RPMI7951 (cell line): ENCODE data around the gene PDE6G. TPM values are rescaled to one million over a fixed set of nuclear protein-coding genes. Genes with fewer than 3 reads are reported as not detected.

Experiments used
- DNase-seq: peaks from one replicate; pipeline ENCODE4 v3.0.0-alpha.2; 2012; ENCODE audit warnings: low read depth
- total RNA-seq: library from RNA; depleted of rRNA; stranded (reverse); fragments of >200 nt; shearing (Covaris generic); gene quantifications from 2 replicates; pipeline ENCODE4 v1.2.3, GENCODE V29; 2014; rRNA removed

Gene PDE6G
- total RNA-seq: 0.29 TPM in 1 of 2 replicates, not detected in the other

GRCh38 chr17:81656118-81656743 is at the start of gene PDE6G:
Gene PDE6G (minus strand): TSS chr17:81656542. CDS start chr17:81653305, 3,237 bp downstream.
- DNase-seq: no peak

- DNase-seq: no peak
Observed at GRCh38 chr17:81705518-81706231, 49.3 kb upstream of the PDE6G start.

GRCh38 chr17:81703747-81704654 is 47.7 kb upstream of the PDE6G start:
- no peak for DNase-seq

GRCh38 chr17:81702934-81703746 is 46.8 kb upstream of the PDE6G start, which contains the start of gene MRPL12:
Gene MRPL12 (plus strand): TSS chr17:81703367. CDS start chr17:81703502, 135 bp downstream.
- peak; percentile 89 for DNase-seq

GRCh38 chr17:81701288-81702071 is 45.1 kb upstream of the PDE6G start:
- DNase-seq: peak; percentile 17

- no peak for DNase-seq
Observed at GRCh38 chr17:81700353-81701287, 44.3 kb upstream of the PDE6G start.

- DNase-seq: no peak
Observed at GRCh38 chr17:81697261-81698044, 41.1 kb upstream of the PDE6G start.

GRCh38 chr17:81696218-81696941 is 40.0 kb upstream of the PDE6G start:
- DNase-seq: no peak

- DNase-seq: no peak
Observed at GRCh38 chr17:81695801-81696200, 39.5 kb upstream of the PDE6G start.

- no peak for DNase-seq
Observed at GRCh38 chr17:81695211-81695610, 38.9 kb upstream of the PDE6G start.

GRCh38 chr17:81694810-81695209 is 38.5 kb upstream of the PDE6G start:
- no peak for DNase-seq

GRCh38 chr17:81693509-81694210 is 37.3 kb upstream of the PDE6G start:
- no peak for DNase-seq

- no peak for DNase-seq
Observed at GRCh38 chr17:81691608-81692007, 35.3 kb upstream of the PDE6G start.

GRCh38 chr17:81691196-81691595 is 34.9 kb upstream of the PDE6G start:
- no peak for DNase-seq

GRCh38 chr17:81690549-81690948 is 34.2 kb upstream of the PDE6G start:
- no peak for DNase-seq

- DNase-seq: no peak
Observed at GRCh38 chr17:81690066-81690465, 33.7 kb upstream of the PDE6G start.

- no peak for DNase-seq
Observed at GRCh38 chr17:81688616-81689015, 32.3 kb upstream of the PDE6G start.
